ENCODE data around the gene SPTLC3. TPM values are rescaled to one million over a fixed set of nuclear protein-coding genes. Genes with fewer than 3 reads are reported as not detected.

Gene SPTLC3
- 36.5 and 48.1 TPM in 2 replicates for total RNA-seq

GRCh38 chr20:13008761-13009681 is at the start of gene SPTLC3:
TSS of gene SPTLC3 (plus strand) at chr20:13008972. CDS start at chr20:13009268, 296 bp downstream.

Other genes starting within 250 kb of the SPTLC3 start
- gene ISM1, start 212.3 kb downstream of the SPTLC3 start, total RNA-seq = 16.2 and 32.1 TPM in 2 replicates

Measured in articular chondrocyte of knee joint (primary cell).